T1000 (cell line): ENCODE results near the gene IL1F10.

Experiments used
- DNase-seq: peaks from one replicate; lab custom pipeline; 2025; ENCODE audit warnings: mixed read lengths; lab: John Stamatoyannopoulos, UW

IL1F10 gene

GRCh38 chr2:113058998-113059960 lies 8.5 kb upstream of the IL1F10 start, which contains the start of gene IL36RN:
IL36RN (plus strand) TSS chr2:113059198; CDS start chr2:113059439, 241 bp downstream.
- DNase-seq = no peak

DNA sequence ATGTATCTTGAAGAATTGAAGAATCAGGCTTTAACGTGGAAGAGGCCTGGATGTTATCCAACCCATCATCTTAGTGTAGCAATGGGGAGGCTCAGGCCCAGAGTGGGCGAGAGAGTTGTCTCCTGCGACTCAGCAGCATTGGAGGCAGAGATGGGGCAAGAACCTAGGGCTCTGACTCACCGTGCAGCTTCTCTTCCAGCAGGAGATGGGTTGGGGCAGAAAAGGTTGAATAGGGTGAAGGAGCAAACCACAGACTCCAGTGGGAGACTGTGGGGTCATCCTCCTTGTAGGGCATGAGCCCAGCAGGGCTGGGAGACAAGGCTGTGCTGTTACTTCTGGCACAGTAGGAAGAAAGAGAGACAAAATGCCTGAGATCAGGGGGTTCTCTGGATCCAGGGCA lies 7.4 kb upstream of the IL1F10 start:
- no peak for DNase-seq

GRCh38 chr2:113060796-113061195 lies 7.0 kb upstream of the IL1F10 start:
- no peak for DNase-seq

- no peak for DNase-seq
Measured at GRCh38 chr2:113061241-113061640, 6.5 kb upstream of the IL1F10 start.

DNA sequence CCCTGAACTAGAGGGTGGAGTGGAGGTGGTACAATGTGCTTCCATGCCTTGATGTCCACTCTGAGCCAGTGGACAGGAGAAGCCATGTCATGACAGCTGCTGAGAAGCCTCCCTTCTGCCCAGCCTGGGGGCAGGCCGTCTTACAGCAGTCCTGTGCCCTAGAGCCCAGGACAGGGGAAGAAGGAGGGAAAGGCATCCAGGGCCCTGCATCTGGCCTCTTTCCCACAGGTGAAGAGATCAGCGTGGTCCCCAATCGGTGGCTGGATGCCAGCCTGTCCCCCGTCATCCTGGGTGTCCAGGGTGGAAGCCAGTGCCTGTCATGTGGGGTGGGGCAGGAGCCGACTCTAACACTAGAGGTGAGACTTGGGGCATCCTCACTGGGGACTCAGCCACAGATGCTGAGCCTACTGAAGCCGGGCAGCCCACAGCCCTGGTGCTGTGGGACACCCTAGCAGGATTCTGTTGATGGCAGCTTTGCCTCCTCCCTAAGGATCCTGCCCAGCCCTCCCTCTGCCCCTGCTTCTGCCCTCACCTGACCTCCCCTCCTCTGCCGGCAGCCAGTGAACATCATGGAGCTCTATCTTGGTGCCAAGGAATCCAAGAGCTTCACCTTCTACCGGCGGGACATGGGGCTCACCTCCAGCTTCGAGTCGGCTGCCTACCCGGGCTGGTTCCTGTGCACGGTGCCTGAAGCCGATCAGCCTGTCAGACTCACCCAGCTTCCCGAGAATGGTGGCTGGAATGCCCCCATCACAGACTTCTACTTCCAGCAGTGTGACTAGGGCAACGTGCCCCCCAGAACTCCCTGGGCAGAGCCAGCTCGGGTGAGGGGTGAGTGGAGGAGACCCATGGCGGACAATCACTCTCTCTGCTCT lies 5.6 kb upstream of the IL1F10 start:
- no peak for DNase-seq

- no peak for DNase-seq
Measured at GRCh38 chr2:113064281-113064680, 3.5 kb upstream of the IL1F10 start.

GRCh38 chr2:113064898-113065297 lies 2.9 kb upstream of the IL1F10 start:
- no peak for DNase-seq

- no peak for DNase-seq
Measured at GRCh38 chr2:113068249-113068648, 479 bp downstream of the IL1F10 start.

DNA sequence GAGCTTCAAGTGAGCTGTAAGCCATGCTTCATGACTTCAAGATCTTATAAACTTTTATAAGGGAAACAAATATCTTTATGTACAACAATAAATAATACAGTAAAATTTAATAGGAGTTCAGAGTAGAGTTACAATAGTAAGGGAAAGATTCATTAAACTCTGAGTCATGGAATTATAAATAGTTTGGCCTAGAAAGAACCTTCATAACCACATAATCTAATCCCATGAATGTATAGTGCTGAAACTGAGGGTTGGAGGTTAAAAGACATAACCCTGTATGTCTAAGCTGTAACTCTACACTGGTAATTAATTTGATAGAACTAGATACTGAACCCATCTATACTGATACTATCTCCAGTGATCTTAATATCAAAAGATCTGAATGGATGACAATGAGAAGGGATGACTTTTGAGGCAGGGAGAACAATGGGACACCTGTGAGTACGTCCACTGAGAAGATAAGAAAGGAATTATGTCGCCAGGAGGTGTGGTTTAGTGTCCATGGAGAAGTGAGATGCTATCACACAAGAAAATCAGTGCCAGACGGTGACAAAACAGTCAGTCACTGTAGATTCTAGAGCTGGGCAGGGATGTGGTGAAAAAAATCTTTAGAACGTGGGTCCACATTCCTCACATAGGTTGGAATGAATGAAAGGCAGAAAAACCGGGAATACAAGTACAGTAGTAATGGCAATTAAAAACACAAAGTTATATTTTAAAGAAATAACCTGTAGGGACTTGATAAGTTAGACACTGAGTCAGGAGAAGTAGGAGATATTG lies 1.1 kb downstream of the IL1F10 start:
- DNase-seq = no peak

- DNase-seq = no peak
Measured at GRCh38 chr2:113069676-113070605, 2.2 kb downstream of the IL1F10 start.

- DNase-seq = no peak
Measured at GRCh38 chr2:113070606-113070975, 2.8 kb downstream of the IL1F10 start.

GRCh38 chr2:113072584-113072983 lies 4.8 kb downstream of the IL1F10 start:
- no peak for DNase-seq

- DNase-seq = no peak
Measured at GRCh38 chr2:113073325-113073834, 5.6 kb downstream of the IL1F10 start.

- DNase-seq = no peak
Measured at GRCh38 chr2:113075030-113075429, 7.3 kb downstream of the IL1F10 start.

GRCh38 chr2:113075600-113075999 lies 7.8 kb downstream of the IL1F10 start:
- DNase-seq = no peak

GRCh38 chr2:113076954-113077669 lies 9.3 kb downstream of the IL1F10 start:
- no peak for DNase-seq

DNA sequence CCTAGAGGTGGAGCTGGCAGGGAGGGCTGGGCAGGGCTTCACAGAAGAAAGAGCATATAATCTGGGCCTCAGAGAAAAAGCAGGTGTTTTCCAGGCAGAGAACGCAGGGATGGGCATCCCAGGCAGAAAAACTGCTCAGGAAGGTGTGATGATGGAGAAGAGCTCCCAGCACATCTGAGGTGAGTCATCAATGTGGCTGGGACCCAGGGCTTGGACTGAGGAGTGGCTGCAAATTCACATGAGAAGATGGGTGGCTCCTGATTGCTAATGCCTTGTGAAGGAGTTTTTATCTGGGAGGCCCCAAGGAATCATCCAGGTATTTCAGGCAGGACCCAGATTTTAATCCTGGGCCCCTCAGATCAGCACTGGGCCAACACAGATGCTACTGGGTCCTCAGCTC lies 10.2 kb downstream of the IL1F10 start:
- DNase-seq = no peak

DNA sequence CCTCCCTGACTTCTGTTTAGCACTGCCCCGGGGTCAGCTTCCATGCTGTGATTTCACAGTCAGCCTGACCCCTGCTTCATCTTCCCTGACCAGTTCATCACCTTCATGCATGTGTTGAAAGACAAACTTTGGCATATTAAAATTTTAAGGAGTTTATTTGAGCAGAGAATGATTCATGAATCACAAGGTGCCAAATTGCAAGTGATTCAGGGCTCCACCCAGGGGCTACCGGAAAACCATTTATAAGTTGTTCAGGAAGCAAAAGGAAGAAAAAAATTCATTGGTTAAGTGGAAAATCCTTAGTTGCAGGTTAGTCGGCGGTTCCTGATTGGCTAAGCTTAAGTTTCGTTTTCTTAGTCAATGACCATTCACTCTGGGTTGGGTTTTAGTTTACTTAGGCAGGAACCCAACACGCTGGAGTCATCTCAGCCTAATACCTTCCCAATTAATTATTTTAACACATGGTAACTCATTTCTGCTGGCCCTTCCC lies 10.6 kb downstream of the IL1F10 start:
- no peak for DNase-seq

GRCh38 chr2:113079131-113079530 lies 11.4 kb downstream of the IL1F10 start:
- no peak for DNase-seq

- no peak for DNase-seq
Measured at GRCh38 chr2:113080134-113080533, 12.4 kb downstream of the IL1F10 start.
